HG03196 (cell line): Measurements from ENCODE around the gene PLXND1.
"Not testable (repeated sequence)": the region's sequence is repeated elsewhere in the genome, so short reads cannot be mapped to it uniquely, and the experiment has no call there.

ENCODE experiments used
- ATAC-seq: cut with Tn5 transposase; IDR thresholded peaks from one replicate; pipeline ENCODE4 v1.9.1; 2021; ENCODE audit not compliant: unreplicated experiment

PLXND1 gene

GRCh38 chr3:129606636-129607390, at the start of gene PLXND1:
Gene PLXND1 (minus strand): TSS chr3:129606676. CDS start chr3:129606639, 37 bp downstream.
- no peak for ATAC-seq

- ATAC-seq: no peak
Measured at GRCh38 chr3:129655291-129655700, 48.8 kb upstream of the PLXND1 start.

GRCh38 chr3:129654131-129654530, 47.7 kb upstream of the PLXND1 start:
- ATAC-seq: no peak

GRCh38 chr3:129653019-129653418, 46.5 kb upstream of the PLXND1 start:
- no peak for ATAC-seq

GRCh38 chr3:129651435-129652202, 45.1 kb upstream of the PLXND1 start:
- ATAC-seq: no peak

GRCh38 chr3:129650256-129650872, 43.9 kb upstream of the PLXND1 start:
- no peak for ATAC-seq

- no peak for ATAC-seq
Measured at GRCh38 chr3:129648391-129648790, 41.9 kb upstream of the PLXND1 start.

GRCh38 chr3:129645286-129645685, 38.8 kb upstream of the PLXND1 start:
- no peak for ATAC-seq

- no peak for ATAC-seq
Measured at GRCh38 chr3:129644836-129645235, 38.4 kb upstream of the PLXND1 start.

- ATAC-seq: not testable (repeated sequence)
Measured at GRCh38 chr3:129641567-129642260, 35.2 kb upstream of the PLXND1 start.

- not testable (repeated sequence) for ATAC-seq
Measured at GRCh38 chr3:129640985-129641384, 34.5 kb upstream of the PLXND1 start.

GRCh38 chr3:129638481-129638880, 32.0 kb upstream of the PLXND1 start:
- no peak for ATAC-seq

GRCh38 chr3:129636082-129636481, 29.6 kb upstream of the PLXND1 start:
- no peak for ATAC-seq

GRCh38 chr3:129635656-129636055, 29.2 kb upstream of the PLXND1 start:
- ATAC-seq: no peak

- no peak for ATAC-seq
Measured at GRCh38 chr3:129633751-129634481, 27.4 kb upstream of the PLXND1 start.

- no peak for ATAC-seq
Measured at GRCh38 chr3:129632977-129633376, 26.5 kb upstream of the PLXND1 start.

- ATAC-seq: no peak
Measured at GRCh38 chr3:129632556-129632955, 26.1 kb upstream of the PLXND1 start.

GRCh38 chr3:129632056-129632455, 25.6 kb upstream of the PLXND1 start:
- ATAC-seq: no peak

GRCh38 chr3:129629011-129629410, 22.5 kb upstream of the PLXND1 start:
- ATAC-seq: no peak

- ATAC-seq: no peak
Measured at GRCh38 chr3:129628169-129628522, 21.7 kb upstream of the PLXND1 start.
